ENCODE measurements around the gene HMSD. TPM values are rescaled to one million over a fixed set of nuclear protein-coding genes. Genes with fewer than 3 reads are reported as not detected.

HMSD gene
- total and polyA plus RNA-seq, 2 donors from 2014 or later = 1.4 TPM; not detected in 1

DNA sequence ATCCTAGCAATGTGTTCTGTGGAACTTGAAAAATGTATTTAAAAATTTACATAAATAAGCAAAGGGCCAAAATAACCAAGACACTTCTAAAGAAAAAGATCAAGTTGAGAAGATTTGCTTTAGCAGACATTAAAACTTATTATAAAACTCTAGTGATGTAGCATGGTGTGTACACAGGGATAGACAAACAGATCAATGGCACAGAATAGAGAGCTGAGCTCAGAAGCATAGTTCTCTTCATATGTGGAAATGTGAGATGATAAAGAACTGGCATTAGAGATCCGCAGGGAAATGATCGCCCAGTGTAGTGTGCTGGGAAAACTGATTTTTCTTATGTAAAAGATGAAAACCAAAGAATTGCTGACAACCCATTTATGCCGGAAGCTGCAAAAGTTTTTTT is 60.2 kb downstream of the HMSD start:
- Histone ChIP-seq H3K36me3 (ENCODE audit: control insufficient read depth in 2 of 3, insufficient read depth in 3 of 3, low read length in 3 of 3) (no peaks in the 10 kb centered on the region), H3K9me3 (ENCODE audit: control insufficient read depth in 2 of 3, insufficient read depth in 1 of 3, low read length in 3 of 3) (no peaks in the 10 kb centered on the region), H3K4me3 (ENCODE audit: low read length in 3 of 3) (no peak overlapping the region), H3K9ac (ENCODE audit: low read length in 3 of 3) (no peak overlapping the region), H3K27ac (ENCODE audit: low read depth in 2 of 2, low read length in 2 of 2) (no peak overlapping the region), H3K27me3 (ENCODE audit: control insufficient read depth, insufficient read depth, low read length) (no peaks in the 10 kb centered on the region), H3K4me1 (ENCODE audit: control insufficient read depth in 2 of 3, insufficient read depth in 2 of 3, low read depth in 1 of 3, low read length in 3 of 3) (no peaks in the 10 kb centered on the region)
- intact Hi-C loops (cut with DNase I) = no loop called here
- DNase-seq (no peak), FAIRE-seq (no peak)
- TF ChIP-seq, protein P1, sequence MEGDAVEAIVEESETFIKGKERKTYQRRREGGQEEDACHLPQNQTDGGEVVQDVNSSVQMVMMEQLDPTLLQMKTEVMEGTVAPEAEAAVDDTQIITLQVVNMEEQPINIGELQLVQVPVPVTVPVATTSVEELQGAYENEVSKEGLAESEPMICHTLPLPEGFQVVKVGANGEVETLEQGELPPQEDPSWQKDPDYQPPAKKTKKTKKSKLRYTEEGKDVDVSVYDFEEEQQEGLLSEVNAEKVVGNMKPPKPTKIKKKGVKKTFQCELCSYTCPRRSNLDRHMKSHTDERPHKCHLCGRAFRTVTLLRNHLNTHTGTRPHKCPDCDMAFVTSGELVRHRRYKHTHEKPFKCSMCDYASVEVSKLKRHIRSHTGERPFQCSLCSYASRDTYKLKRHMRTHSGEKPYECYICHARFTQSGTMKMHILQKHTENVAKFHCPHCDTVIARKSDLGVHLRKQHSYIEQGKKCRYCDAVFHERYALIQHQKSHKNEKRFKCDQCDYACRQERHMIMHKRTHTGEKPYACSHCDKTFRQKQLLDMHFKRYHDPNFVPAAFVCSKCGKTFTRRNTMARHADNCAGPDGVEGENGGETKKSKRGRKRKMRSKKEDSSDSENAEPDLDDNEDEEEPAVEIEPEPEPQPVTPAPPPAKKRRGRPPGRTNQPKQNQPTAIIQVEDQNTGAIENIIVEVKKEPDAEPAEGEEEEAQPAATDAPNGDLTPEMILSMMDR (IDR thresholded peaks at IDR 0.05; ENCODE audit: borderline replicate concordance, extremely low read depth, insufficient read depth) = no peak

Other genes starting within 250 kb of the HMSD start
- gene SERPINB11, start 246.3 kb upstream of the HMSD start, total RNA-seq = not detected
- not detected for gene SERPINB11, start 246.3 kb upstream of the HMSD start, polyA plus RNA-seq (ENCODE audit: insufficient read depth, low read depth, low replicate concordance)
- 0.47 TPM for gene SERPINB7, start 173.9 kb upstream of the HMSD start, total RNA-seq
- 0.45 TPM for gene SERPINB7, start 173.9 kb upstream of the HMSD start, polyA plus RNA-seq (ENCODE audit: insufficient read depth, low read depth, low replicate concordance)
- not detected for gene SERPINB2, start 61.6 kb upstream of the HMSD start, total RNA-seq
- not detected for gene SERPINB2, start 61.6 kb upstream of the HMSD start, polyA plus RNA-seq (ENCODE audit: insufficient read depth, low read depth, low replicate concordance)
- gene SERPINB10, start 41.3 kb upstream of the HMSD start, total RNA-seq = not detected
- not detected for gene SERPINB10, start 41.3 kb upstream of the HMSD start, polyA plus RNA-seq (ENCODE audit: insufficient read depth, low read depth, low replicate concordance)
- 18.1 TPM for gene SERPINB8, start 20.8 kb downstream of the HMSD start, total RNA-seq
- gene SERPINB8, start 20.8 kb downstream of the HMSD start, polyA plus RNA-seq (ENCODE audit: insufficient read depth, low read depth, low replicate concordance) = 1.9 TPM
- not detected for gene LINC00305, start 199.8 kb downstream of the HMSD start, total RNA-seq
- gene LINC00305, start 199.8 kb downstream of the HMSD start, polyA plus RNA-seq (ENCODE audit: insufficient read depth, low read depth, low replicate concordance) = not detected

Measured in kidney (tissue), 14 donors.